ENCODE measurements around the gene TMEM171.

GRCh38 chr5:73112359-73112758 is 8.0 kb upstream of the TMEM171 start:
- no peak for TF ChIP-seq CTCF (IDR thresholded peaks at IDR 0.05)
- no peak for TF ChIP-seq POLR2A (IDR thresholded peaks at IDR 0.05)

Data from ovary (tissue), 3 donors.